K562 (cell line): ENCODE measurements around the gene TXLNA. TPM values are rescaled to one million over a fixed set of nuclear protein-coding genes. Genes with fewer than 3 reads are reported as not detected.

Source experiments
- BHLHE40 ChIP-seq: IDR thresholded peaks from 2 replicates; pipeline ENCODE4 v1.6.1; 2011; ENCODE audit warnings: low read length, improper control_type of control experiment
- CHCHD3 ChIP-seq: fragments of 250-450 bp; sonication (Bioruptor Pico); IDR thresholded peaks from 2 replicates; pipeline ENCODE4 v2.1.2; 2022; ENCODE audit warnings: mild to moderate bottlenecking
- E2F1 ChIP-seq: sonication (generic); formaldehyde crosslinking; IDR thresholded peaks from 2 replicates; pipeline ENCODE4 v1.8.1; 2023; ENCODE audit warnings: mild to moderate bottlenecking, missing genetic modification reagents, moderate library complexity
- EP300 ChIP-seq: IDR thresholded peaks from 2 replicates; pipeline ENCODE4 v1.6.1; 2012; ENCODE audit warnings: low read length, improper control_type of control experiment
- EZH2 ChIP-seq: IDR thresholded peaks from 2 replicates; pipeline ENCODE4 v1.6.1; 2012; ENCODE audit warnings: low read depth, mild to moderate bottlenecking, inconsistent platforms, low read length, borderline replicate concordance
- HMGN3 ChIP-seq: IDR thresholded peaks from 2 replicates; pipeline ENCODE4 v1.6.1; 2011; ENCODE audit warnings: borderline replicate concordance, low read depth, mild to moderate bottlenecking, mixed read lengths, low read length; ENCODE audit not compliant: insufficient read length; ENCODE audit errors: extremely low read depth
- NCOA6 ChIP-seq: fragments of 450-650 bp; IDR thresholded peaks from 2 replicates; pipeline ENCODE4 v1.6.1; 2017; ENCODE audit warnings: mild to moderate bottlenecking
- NEUROD1 ChIP-seq: fragments of 150-350 bp; IDR thresholded peaks from 2 replicates; pipeline ENCODE4 v1.6.1; 2014; ENCODE audit warnings: borderline replicate concordance, low read length, low read depth; ENCODE audit not compliant: partially characterized antibody
- NFATC3 ChIP-seq: fragments of 450-650 bp; IDR thresholded peaks from 2 replicates; pipeline ENCODE4 v1.6.1; 2017; ENCODE audit warnings: mild to moderate bottlenecking
- NFYB ChIP-seq: IDR thresholded peaks from 2 replicates; pipeline ENCODE4 v1.6.1; 2011; ENCODE audit warnings: mild to moderate bottlenecking, moderate library complexity; ENCODE audit not compliant: insufficient read length; ENCODE audit errors: extremely low read depth
- RB1 ChIP-seq: fragments of 450-650 bp; IDR thresholded peaks from 2 replicates; pipeline ENCODE4 v1.6.1; 2017; ENCODE audit warnings: low read depth, mild to moderate bottlenecking
- RBM17 ChIP-seq: fragments of 200-400 bp; formaldehyde crosslinking; IDR thresholded peaks from 2 replicates; pipeline ENCODE4 v1.6.1; 2017; ENCODE audit warnings: low read depth, mild to moderate bottlenecking, low read length, borderline replicate concordance
- RBM39 ChIP-seq: fragments of 200-400 bp; formaldehyde crosslinking; optimal IDR thresholded peaks from 2 replicates; pipeline ENCODE3; 2018; ENCODE audit warnings: low read depth, low read length
- RHOXF2B ChIP-seq: fragments of 250-450 bp; sonication (Bioruptor Pico); conservative IDR thresholded peaks from 2 replicates; pipeline ENCODE4 v1.5.1; 2021
- SMAD3 ChIP-seq: fragments of 450-650 bp; formaldehyde crosslinking; conservative IDR thresholded peaks from 2 replicates; pipeline ENCODE4 v1.4.0; 2020; ENCODE audit warnings: mild to moderate bottlenecking
- TBP ChIP-seq: optimal IDR thresholded peaks from 2 replicates; pipeline ENCODE3; 2011; ENCODE audit warnings: low read depth, low read length, improper control_type of control experiment
- WHSC1 ChIP-seq: IDR thresholded peaks from one replicate; pipeline ENCODE4 v1.6.1; 2012; ENCODE audit warnings: low read length, control low read depth, inconsistent platforms
- ZBTB1 ChIP-seq: sonication (generic); formaldehyde crosslinking; IDR thresholded peaks from 2 replicates; pipeline ENCODE4 v1.8.1; 2023; ENCODE audit warnings: missing genetic modification reagents, low read depth, mild to moderate bottlenecking, borderline replicate concordance
- ZC3H11A ChIP-seq: IDR thresholded peaks from 2 replicates; pipeline ENCODE4 v1.6.1; 2012; ENCODE audit warnings: low read depth, low read length, improper control_type of control experiment
- ZKSCAN8 ChIP-seq: fragments of 200-800 bp; sonication (Bioruptor generic); IDR thresholded peaks from 2 replicates; pipeline ENCODE4 v1.6.1; 2016; ENCODE audit warnings: missing genetic modification characterization, missing compliant biosample characterization
- ZNF12 ChIP-seq: sonication (generic); formaldehyde crosslinking; IDR thresholded peaks from 2 replicates; pipeline ENCODE4 v1.4.0; 2020; ENCODE audit warnings: mild to moderate bottlenecking, missing genetic modification reagents
- ZNF197 ChIP-seq: fragments of 200-800 bp; sonication (Bioruptor generic); IDR thresholded peaks from 2 replicates; pipeline ENCODE4 v1.6.1; 2016; ENCODE audit warnings: low read depth, missing genetic modification characterization, missing compliant biosample characterization
- ZNF239 ChIP-seq: fragments of 250-450 bp; sonication (Bioruptor Pico); IDR thresholded peaks from 2 replicates; pipeline ENCODE4 v1.4.0; 2020; ENCODE audit warnings: mild to moderate bottlenecking
- ZNF695 ChIP-seq: fragments of 450-650 bp; formaldehyde crosslinking; IDR thresholded peaks from 2 replicates; pipeline ENCODE4 v1.4.0; 2020; ENCODE audit warnings: mild to moderate bottlenecking, moderate library complexity
- ZNF696 ChIP-seq: fragments of 250-450 bp; sonication (Bioruptor Pico); conservative IDR thresholded peaks from 2 replicates; pipeline ENCODE4 v1.4.0; 2020; ENCODE audit warnings: mild to moderate bottlenecking, moderate library complexity
- ZNF75A ChIP-seq: fragments of 450-650 bp; formaldehyde crosslinking; IDR thresholded peaks from 2 replicates; pipeline ENCODE4 v1.4.0; 2020; ENCODE audit warnings: mild to moderate bottlenecking
- ZNF76 ChIP-seq: fragments of 250-450 bp; sonication (Bioruptor Pico); IDR thresholded peaks from 2 replicates; pipeline ENCODE4 v1.4.0; 2020; ENCODE audit warnings: mild to moderate bottlenecking, moderate library complexity, borderline replicate concordance
- polyA plus RNA-seq, 8 experiments: library from polyadenylated mRNA; depleted of rRNA in 4 of 8; stranded (reverse) in 5 of 8; unstranded in 3 of 8; fragments of >200 nt; fragmentation: Nextera tagmentation in 2 of 8; fragmentation: Illumina TruSeq in 1 of 8; extraction: Ambion mirVana in 2 of 8; extraction: Trizol in 1 of 8; gene quantifications; 2 replicates each; pipeline versions ENCODE4 v1.2.1 to v1.2.3, GENCODE V29; 2011 to 2014; ENCODE audit warnings: inconsistent platforms in 1 of 8, missing spikeins in 1 of 8
- total RNA-seq, 7 experiments: library from RNA; depleted of rRNA in 6 of 7; stranded (reverse); fragments of >200 nt in 6 of 7; fragmentation: Illumina TruSeq in 2 of 7; extraction: Trizol in 2 of 7; gene quantifications; 2 replicates each; pipeline versions ENCODE4 v1.2.1 to v1.2.3, GENCODE V29; 2011 to 2021; ENCODE audit warnings: low replicate concordance in 1 of 7
- TF ChIP-seq, protein P1 (sequence below): sonication (generic); formaldehyde crosslinking; IDR thresholded peaks from 2 replicates; pipeline ENCODE4 v1.9.0; 2022; ENCODE audit warnings: mild to moderate bottlenecking, missing genetic modification reagents
- TF ChIP-seq, protein P2 (sequence below): fragments of 450-650 bp; formaldehyde crosslinking; IDR thresholded peaks from 2 replicates; pipeline ENCODE4 v1.4.0; 2022; ENCODE audit warnings: mild to moderate bottlenecking, moderate library complexity

TXLNA gene
- total and polyA plus RNA-seq, 9 of the 15 experiments (the other 6 are each of a cell fraction or from before 2014, with no cell fraction given), result 9.2 to 54.5 (median 39.3) TPM

GRCh38 chr1:32200226-32201010, 20.9 kb downstream of the TXLNA start, which contains the start of gene CCDC28B (continued):
- no peak for TF ChIP-seq NFYB
- TF ChIP-seq RB1, result peak; percentile 5; the same call in 1 of the 2 replicates
- TF ChIP-seq NFATC3, result no peak
- TF ChIP-seq RBM17, result no peak
- no peak for TF ChIP-seq EZH2
- TF ChIP-seq ZBTB1 (CRISPR knock-in tag), result 0 out of 2 replicates have a peak, but pooled peaks have one; percentile 30
- TF ChIP-seq WHSC1, result no peak
- TF ChIP-seq SMAD3 (CRISPR knock-in tag), result no peak
- peak; percentile 16 for TF ChIP-seq NEUROD1
- TF ChIP-seq, protein P1, sequence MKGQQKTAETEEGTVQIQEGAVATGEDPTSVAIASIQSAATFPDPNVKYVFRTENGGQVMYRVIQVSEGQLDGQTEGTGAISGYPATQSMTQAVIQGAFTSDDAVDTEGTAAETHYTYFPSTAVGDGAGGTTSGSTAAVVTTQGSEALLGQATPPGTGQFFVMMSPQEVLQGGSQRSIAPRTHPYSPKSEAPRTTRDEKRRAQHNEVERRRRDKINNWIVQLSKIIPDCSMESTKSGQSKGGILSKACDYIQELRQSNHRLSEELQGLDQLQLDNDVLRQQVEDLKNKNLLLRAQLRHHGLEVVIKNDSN (CRISPR knock-in tag), result no peak; the same call in 1 of the 2 replicates
- peak; percentile 30 for TF ChIP-seq TBP
- peak; percentile 42; the same call in 1 of the 2 replicates for TF ChIP-seq E2F1 (CRISPR knock-in tag)
- TF ChIP-seq, protein P2, sequence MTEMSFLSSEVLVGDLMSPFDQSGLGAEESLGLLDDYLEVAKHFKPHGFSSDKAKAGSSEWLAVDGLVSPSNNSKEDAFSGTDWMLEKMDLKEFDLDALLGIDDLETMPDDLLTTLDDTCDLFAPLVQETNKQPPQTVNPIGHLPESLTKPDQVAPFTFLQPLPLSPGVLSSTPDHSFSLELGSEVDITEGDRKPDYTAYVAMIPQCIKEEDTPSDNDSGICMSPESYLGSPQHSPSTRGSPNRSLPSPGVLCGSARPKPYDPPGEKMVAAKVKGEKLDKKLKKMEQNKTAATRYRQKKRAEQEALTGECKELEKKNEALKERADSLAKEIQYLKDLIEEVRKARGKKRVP (CRISPR knock-in tag), result 0 out of 2 replicates have a peak, but pooled peaks have one; percentile 10
- no peak for TF ChIP-seq RBM39
- no peak for TF ChIP-seq ZNF239
- 0 out of 2 replicates have a peak, but pooled peaks have one; percentile 1 for TF ChIP-seq BHLHE40
- peak; percentile 21; the same call in 1 of the 2 replicates for TF ChIP-seq ZNF197 (CRISPR knock-in tag)
- no peak for TF ChIP-seq NCOA6
- TF ChIP-seq ZKSCAN8 (CRISPR knock-in tag), result no peak
- no peak for TF ChIP-seq ZNF12
- no peak for TF ChIP-seq ZNF75A (CRISPR knock-in tag)
- no peak for TF ChIP-seq RHOXF2B (CRISPR knock-in tag)
- no peak for TF ChIP-seq ZNF76 (CRISPR knock-in tag)
- TF ChIP-seq ZC3H11A, result peak; percentile 35; the same call in 1 of the 2 replicates
- no peak for TF ChIP-seq ZNF696
- TF ChIP-seq CHCHD3 (CRISPR knock-in tag), result no peak
- TF ChIP-seq ZNF695 (CRISPR knock-in tag), result no peak
- no peak for TF ChIP-seq EP300
- peak; percentile 29 for TF ChIP-seq HMGN3
